ENCODE data around the gene TP73.
A peak's percentile ranks its signal among the peaks of the same experiment; 100 is the strongest.
"Not testable (repeated sequence)": the region's sequence is repeated elsewhere in the genome, so short reads cannot be mapped to it uniquely, and the experiment has no call there.

The TP73 gene

DNA sequence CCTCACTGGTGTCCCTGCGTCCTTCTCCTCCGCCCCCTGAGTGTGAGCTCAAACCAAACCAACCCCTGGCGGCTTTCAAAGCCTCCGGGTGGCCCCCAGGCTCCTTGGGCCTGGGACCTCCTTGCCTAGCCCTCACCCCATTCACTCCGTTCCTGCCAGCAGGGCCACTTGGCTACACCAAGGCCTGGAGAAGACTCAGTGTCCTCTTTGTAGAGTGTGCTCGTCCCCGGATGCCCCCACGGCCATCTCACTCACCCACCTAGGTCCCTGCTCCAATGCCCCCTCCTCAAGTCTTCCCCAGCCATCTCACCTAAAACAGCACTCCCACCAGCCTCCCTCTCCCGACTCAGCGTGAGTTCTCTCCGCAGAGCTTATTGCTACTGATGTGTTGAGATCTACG is 92.8 kb downstream of the TP73 start:
- no peak overlapping the region for H3K4me3 ChIP-seq (ENCODE audit: low read depth, low read length)
- TF ChIP-seq, protein P1, sequence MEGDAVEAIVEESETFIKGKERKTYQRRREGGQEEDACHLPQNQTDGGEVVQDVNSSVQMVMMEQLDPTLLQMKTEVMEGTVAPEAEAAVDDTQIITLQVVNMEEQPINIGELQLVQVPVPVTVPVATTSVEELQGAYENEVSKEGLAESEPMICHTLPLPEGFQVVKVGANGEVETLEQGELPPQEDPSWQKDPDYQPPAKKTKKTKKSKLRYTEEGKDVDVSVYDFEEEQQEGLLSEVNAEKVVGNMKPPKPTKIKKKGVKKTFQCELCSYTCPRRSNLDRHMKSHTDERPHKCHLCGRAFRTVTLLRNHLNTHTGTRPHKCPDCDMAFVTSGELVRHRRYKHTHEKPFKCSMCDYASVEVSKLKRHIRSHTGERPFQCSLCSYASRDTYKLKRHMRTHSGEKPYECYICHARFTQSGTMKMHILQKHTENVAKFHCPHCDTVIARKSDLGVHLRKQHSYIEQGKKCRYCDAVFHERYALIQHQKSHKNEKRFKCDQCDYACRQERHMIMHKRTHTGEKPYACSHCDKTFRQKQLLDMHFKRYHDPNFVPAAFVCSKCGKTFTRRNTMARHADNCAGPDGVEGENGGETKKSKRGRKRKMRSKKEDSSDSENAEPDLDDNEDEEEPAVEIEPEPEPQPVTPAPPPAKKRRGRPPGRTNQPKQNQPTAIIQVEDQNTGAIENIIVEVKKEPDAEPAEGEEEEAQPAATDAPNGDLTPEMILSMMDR (IDR thresholded peaks at IDR 0.05; ENCODE audit: low read depth, low read length) = no peak

DNA sequence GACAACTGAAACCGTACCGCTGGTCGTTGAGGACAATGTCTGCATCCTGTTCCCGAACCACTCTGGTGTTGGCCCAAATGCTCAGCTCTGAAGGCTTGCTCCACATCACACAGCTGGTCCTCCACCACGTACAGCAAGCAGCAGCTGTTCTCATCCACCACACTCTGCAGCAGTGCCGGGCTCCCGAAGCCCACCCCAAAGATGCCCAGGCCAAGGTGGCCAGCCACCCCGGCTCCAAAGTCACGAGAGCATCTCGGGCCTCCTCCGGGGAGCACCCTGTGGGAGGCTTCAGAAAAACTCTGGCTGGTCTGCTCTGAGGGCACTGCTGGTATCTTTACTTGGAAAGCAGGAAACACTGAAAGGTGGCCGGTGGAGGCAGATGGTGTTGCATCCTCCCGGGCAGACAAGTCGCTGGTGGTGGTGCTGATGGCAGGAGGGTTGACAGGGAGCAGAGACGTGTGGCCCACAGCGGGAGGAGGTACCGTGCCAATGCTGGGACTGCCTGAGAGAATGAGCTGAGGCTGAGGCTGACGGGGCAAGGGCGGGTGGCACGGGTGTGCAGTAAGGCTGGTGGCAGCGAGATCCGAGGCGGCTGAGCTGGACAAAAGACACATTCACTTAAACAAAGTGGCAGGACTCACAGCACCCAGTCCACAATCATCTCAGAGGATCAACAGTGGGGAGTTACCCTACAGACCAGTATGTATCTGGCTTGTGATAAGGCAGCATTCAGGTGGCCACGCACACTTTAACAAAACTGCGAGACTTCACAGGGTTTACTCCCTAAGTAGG is 93.5 kb downstream of the TP73 start:
- H3K4me3 ChIP-seq (ENCODE audit: low read depth, low read length) = no peak overlapping the region
- TF ChIP-seq, protein P1 (IDR thresholded peaks at IDR 0.05; ENCODE audit: low read depth, low read length) = no peak

DNA sequence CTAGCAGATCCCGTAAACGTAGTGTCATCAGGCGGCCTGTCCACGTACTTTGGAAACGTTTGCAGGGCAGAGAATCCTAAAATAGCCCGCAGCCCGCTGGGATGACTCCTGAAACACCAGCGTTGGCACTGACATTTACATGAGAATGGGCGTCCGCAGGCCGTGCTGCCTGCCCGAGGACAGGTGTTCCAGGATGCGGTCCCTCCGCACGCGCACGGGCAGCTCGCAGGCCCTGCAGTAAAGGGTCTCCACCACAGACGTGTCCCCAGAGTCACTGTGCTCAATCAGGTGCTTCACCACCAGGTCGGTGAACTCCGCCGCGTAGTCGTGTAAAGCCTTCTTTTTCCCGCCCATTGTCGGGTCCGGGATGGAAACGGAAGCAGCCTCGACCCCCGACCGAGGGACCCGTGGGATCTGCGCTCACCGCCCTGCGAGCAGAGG is 94.1 kb downstream of the TP73 start:
- H3K4me3 ChIP-seq (ENCODE audit: low read depth, low read length) = peak overlapping the region; percentile 64
- TF ChIP-seq, protein P1 (IDR thresholded peaks at IDR 0.05; ENCODE audit: low read depth, low read length) = no peak

DNA sequence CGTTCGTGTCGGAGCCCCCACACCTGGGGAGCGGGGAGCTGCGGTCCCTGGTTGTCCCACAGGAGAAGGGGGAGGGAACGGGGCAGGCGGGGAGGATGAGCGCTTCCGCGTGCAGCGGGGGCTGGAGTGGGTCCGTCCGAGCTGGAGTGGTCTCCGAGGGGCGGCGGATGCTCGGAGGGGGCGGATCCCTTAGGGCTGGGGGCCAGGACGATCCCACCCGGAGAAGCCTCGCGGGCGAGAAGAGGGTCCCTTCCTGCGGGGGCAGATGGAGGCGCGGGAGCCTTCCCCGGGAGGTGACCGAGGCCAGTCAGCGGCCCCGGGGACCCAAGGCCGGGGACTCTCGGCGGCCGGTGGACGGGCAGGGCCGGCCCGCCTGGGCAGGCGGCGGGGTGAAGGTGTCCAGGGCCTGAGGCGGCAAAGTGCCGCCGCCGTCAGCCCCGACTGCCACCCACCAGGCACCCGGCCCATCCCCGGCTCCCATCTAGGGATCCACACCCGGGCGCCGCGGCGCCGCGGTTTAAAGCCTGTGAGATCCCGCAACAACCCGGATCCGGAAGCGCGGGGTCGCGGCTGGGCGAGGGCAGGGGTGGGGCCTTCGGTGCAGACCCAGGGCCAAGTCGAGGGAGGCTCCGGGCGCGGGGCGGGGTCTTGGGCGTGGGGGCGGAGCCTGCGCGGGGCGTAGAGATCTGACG is 94.7 kb downstream of the TP73 start:
- TF ChIP-seq, protein P1 (IDR thresholded peaks at IDR 0.05; ENCODE audit: low read depth, low read length) = no peak
- H3K4me3 ChIP-seq (ENCODE audit: low read depth, low read length) = peak overlapping the region; percentile 64

DNA sequence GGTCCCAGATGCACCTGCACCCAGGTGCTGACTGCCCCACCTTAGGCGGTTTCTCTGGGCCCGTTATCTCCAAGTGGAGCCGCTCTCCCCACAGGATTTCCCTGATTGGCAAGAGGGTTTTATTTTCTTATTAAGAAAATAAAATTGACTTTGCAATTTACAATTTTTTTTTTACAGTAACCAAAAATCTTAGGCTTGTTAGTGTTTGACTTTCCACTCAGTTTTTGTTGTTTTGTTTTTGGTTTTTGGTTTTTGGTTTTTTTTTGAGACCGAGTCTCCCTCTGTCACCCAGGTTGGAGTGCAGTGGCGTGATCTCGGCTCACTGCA is 95.2 kb downstream of the TP73 start:
- TF ChIP-seq, protein P1 (IDR thresholded peaks at IDR 0.05; ENCODE audit: low read depth, low read length) = no peak
- H3K4me3 ChIP-seq (ENCODE audit: low read depth, low read length) = peak overlapping the region; percentile 64

DNA sequence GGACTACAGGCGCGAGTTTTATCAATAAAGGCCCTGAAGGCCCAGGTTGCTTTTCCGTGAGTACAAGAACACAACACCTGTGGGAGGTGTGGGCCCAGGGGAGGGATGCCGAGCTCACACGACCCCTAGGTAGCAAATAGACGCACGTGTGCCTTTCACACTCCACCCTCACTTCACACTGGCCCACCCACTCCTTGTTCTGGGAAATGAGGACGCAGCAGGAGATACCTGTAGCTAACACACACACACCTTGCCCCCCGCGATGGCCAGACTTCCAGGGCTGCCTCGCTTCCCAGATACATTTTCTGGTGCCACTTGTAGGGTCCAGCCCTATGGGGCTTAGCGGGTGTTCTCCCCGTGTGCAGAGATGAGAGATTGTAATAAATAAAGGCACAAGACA is 95.6 kb downstream of the TP73 start:
- peak overlapping the region; percentile 64; the same call in 1 of the 2 replicates for H3K4me3 ChIP-seq (ENCODE audit: low read depth, low read length)
- TF ChIP-seq, protein P1 (IDR thresholded peaks at IDR 0.05; ENCODE audit: low read depth, low read length) = no peak

DNA sequence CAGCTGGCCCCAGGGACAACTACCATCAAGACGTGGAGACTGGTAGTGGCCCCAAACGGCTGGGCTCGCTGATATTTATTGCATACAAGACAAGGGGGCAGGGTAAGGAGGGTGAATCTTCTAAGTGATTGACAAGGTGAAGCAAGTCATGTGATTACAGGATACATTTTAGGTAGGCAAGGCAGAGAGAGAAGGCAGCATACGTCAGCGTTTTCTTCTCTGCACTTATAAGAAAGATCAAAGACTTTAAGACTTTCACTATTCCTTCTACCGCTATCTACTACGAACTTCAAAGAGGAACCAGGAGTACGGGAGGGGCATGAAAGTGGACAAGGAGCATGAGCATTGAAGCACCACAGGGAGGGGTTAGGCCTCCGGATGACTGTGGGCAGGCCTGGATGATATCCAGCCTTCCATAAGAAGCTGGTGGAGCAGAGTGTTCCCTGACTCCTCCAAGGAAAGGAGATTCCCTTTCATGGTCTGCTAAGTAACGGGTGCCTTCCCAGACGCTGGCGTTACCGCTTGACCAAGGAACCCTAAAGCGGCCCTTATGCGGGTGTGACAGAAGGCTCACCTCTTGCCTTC is 96.1 kb downstream of the TP73 start:
- not testable (repeated sequence) for H3K4me3 ChIP-seq (ENCODE audit: low read depth, low read length)

All from WI38 (cell line).